ENCODE results near the gene PSTPIP2.
"Not testable (repeated sequence)": the region's sequence is repeated elsewhere in the genome, so short reads cannot be mapped to it uniquely, and the experiment has no call there.

PSTPIP2 gene

DNA sequence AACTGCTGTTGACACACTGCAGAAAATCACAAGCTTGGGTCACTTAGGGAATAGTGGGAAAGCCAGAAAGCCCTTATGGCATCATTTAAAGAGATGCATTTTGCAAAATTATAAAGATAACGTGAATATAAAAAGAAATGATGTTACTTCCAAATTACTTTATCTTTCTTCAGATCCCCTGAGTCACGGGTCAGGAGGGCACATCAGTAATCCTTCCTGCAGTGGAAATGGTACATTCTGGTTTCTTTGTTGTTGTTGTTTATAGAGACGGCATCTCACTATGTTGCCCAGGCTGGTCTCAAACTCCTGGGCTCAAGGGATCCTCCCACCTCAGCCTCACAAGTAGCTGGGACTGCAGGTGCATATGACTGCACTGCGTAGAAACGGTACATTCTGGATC is 95.1 kb downstream of the PSTPIP2 start:
- no peak for DNase-seq

DNA sequence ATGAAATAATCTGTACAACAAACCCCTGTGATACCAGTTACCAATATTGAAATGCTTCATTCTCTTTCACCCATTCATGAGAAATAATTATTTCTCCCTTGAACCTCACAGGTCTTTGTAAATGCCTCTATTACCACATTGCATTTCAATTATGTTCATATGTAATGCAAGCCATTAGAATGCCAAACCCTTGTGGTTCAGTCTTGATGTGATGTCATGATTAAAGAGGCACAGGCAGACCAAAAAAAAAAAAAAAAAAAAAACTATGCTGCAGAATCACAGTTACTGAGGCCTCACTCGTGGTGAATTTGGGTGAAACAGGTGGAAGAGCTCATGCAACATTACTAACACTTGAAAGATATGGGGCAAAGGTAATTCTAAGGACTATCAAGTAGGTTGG is 95.5 kb downstream of the PSTPIP2 start:
- no peak for DNase-seq

DNA sequence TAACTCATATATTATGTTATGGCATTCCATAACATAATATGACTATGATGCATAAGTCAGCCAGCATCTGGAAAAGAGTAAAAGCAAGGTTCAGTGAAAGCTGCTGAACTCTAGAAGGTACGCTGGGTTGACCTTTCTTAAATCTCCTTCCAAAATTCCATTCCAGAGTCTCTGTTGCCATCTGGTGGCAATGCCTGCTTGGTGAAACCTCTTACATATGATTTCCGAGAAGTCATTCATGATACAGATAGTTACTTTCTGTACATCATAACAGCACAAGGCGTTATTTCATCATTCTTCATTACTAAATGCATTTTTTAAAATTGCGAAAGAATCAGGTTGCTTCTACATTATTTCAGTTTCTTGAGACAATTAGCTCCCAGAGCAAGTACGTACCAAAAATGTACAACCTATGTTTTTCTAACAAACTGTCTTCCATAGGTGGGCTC is 97.9 kb downstream of the PSTPIP2 start:
- peak; percentile 72 for DNase-seq

DNA sequence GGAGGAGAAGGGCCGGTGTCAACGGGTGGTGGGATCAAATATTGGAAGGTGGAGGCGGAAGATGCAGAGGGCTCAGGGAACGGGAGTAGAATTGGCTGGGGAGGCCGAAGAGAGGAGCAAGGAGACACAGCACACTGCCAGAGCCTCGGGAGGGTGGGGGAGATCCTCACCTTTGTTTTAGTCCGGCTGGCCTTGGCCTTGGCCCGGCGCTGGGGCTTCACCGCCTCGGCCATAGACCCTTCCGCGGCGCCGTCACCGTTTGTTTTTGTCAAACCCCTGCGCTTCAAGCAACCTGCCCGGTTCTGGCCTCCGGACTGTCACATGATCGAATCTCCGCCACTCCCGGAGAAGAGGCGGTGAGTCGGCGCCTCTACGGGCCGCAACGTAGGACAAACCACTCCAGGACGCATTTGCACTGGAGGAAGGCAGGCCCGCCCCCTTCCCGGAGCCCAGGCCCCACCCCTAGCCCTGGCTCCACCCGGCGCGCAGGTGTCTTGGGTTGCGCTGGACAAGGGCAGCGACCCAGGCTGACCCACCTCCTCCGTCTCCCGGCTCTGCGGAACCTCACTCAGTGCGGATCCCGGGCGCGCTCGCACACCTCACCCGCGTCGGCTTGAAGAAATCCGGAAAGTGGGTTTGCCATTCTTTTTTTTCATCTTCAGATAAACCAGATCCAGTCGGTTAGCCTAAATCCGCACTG is 104.9 kb downstream of the PSTPIP2 start, which contains the start of gene EPG5:
EPG5 (minus strand) TSS at position 323 of the 700 bp plus-strand sequence; CDS start at position 233, 90 bp downstream.
- DNase-seq, result peak; percentile 68

DNA sequence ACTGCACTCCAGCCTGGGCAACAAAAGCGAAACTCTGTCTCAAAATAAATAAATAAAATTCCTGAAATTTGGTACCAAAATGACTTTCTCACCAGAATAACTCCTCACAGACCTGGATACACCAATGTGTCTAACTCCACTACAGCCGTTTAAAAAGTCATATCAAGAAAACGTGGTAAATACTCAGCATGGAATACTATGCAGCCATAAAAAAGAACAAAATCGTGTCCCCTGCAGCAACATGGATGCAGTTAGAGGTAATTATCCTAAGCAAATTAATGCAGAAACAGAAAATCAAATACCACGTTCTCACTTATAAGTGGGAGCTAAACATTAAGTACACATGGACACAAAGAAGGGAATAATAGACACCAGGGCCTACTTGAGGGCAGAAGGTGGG is 107.1 kb downstream of the PSTPIP2 start:
- not testable (repeated sequence) for DNase-seq

DNA sequence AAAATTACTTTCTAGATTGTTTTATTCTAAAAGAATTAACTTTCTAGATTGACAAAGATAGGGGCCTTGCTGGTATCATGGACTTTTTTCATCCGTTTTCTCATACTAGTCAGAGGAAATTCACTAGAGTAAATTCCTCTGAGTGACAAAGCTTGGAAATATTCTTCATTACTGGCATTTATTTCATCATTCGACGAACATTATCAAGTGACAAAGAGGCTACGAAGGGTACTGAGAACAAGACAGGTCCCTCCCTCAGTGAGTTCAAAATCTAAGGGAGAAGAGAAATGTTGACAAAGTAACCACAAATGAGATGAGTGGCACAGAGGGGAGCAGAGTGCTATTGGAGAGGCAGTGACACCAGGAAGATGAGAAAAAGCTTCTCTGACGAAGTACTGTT is 109.2 kb downstream of the PSTPIP2 start:
- DNase-seq, result no peak

DNA sequence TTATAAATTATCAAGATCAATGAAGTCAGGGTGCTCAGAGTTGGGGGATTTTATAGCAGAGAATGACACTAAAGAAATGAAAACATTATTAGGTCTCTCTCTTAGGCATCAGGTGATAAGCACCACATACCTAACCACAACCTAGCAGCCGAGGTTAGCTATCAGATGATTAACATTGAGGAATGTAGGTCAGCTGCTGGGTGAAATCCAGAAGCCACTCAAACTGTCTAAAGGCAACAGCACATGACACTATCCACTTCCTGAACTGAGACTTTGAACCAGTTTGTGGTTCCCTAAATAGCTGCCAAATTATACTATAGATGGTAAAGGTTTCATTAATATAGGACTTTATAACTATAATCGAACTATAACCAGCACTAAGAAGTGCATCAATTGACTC is 109.6 kb downstream of the PSTPIP2 start:
- no peak for DNase-seq

DNA sequence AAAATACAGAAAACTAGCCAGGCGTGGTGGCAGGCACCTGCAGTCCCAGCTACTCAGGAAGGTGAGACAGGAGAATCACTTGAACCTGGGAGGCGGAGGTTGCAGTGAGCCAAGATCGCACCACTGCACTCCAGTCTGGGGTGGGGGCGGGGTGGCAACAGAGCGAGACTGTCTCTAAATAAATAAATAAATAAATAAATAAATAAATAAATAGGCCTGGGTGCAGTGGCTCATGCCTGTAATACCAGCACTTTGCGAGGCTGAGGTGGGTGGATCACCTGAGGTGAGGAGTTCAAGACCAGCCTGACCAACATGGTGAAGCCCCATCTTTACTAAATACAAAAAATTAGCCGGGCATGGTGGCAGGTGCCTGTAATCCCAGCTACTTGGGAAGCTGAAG is 112.6 kb downstream of the PSTPIP2 start:
- DNase-seq, result not testable (repeated sequence)

DNA sequence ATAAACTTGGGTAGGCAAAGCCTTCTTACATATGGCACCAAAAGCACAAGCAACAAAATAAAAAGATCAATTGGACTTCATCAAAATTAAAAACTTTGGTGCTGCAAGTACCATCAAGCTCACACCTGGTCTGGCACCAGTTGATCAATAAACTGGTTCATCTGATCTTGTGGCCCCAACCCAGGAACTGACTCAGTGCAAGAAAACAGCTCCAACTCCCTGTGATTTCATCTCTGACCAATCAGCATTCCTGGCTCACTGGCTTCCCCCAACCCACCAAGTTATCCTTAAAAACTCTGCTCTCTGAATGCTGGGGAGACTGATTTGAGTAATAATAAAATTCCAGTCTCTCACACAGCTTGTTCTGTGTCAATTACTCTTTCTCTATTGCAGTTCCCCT is 113.3 kb downstream of the PSTPIP2 start:
- no peak for DNase-seq

DNA sequence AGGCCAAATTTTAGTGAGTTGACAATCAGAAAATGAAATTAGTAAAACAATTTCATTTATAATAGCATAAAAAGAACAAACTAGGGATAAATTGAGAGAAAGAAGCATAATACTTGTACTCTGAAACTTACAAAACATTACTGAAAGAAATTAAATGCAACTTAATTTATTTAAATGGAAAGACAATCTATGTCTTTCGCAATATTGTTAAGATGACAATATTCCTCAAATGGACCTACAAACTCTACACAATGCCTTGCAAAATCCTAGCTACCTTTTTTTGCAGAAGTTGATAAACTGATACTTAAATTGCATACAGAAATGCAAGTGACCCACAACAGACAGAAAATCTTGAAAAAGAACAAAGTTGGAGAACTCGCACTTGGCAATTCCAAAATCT is 114.0 kb downstream of the PSTPIP2 start:
- no peak for DNase-seq

DNA sequence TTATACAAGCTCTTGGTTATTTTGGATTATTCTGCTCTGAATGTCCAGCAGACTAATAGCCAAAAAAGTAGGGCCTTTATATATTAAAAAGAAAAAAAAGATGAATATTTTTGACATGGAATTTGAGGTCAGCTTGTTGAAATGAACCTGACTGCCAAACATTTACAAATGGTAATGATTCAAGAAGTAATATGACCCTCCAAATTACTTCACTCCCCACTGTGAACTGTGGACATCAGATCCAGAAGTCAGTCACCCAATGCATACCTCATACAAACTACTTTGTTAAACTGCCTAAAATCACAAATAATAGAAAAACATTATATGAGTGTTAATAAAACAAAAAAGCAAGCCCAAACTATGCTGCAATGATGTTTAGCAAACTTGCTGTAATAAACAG is 115.0 kb downstream of the PSTPIP2 start:
- DNase-seq, result no peak

DNA sequence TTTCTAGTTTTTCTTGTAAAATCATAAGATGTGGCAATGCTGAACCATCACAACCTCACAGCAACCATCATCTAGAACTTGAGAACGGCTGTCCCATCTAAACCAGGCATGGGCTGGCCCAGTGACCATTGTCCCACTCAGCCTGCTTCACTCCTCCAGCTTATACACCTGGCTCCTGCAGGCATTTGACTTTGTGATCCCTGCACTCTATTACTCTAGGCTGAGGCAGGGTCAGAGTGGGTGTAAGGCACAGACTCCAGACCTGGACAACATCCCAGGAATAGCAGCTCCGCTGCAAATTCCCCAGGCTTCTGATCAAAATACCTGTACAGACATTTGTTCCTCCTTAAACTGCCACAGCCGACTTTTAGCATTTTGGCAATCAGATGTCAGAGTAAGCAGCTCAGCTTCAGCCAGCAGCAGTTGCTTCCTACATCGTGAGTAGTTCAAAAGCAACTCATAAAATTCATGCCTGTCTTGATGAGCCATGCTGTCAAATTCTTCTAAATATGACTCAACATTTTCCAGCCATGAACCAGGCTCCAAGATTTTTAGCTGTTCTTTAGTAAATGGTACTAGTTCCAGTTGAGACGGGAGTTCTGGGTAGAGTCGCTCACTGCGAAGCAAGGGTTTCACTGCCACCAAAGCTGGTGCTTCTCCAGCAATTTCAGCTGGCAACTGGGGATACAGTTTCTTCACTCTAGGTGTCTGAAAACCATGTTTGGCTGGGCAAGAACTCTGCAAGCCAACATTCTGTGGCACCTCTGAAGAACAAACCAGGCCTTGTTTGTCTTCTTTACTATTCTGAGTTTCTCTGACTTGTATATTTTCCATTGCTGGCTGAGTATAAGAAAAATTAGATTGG is 117.8 kb downstream of the PSTPIP2 start:
- no peak for DNase-seq

DNA sequence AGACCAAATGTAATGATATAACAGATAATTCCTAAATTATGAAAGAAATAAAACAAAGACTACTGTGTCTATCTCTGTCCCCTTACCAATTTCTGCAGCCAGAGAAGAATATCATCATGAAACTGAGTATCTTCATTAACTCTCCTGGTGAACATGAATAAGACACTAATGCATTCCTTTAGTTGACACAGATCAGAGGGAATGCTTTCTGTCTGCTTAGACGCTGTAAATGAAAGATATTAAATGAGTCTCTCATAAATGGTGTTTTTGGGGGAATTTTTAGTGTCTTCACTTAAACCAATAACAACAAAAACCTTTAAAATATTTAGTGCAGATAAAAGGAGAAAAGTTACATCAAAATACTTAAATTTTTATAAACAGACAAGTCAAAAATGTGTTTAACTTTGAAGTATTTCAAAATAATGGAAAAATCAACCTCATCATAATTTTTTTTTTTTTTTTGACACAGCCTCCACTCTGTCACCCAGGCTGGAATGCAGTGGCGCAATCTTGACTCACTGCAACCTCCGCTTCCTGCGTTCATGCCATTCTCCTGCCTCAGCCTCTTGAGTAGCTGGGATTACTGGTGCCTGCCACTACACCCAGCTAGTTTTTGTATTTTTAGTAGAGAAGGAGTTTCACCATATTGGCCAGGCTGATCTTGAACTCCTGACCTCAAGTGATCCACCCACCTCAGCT is 120.9 kb downstream of the PSTPIP2 start:
- no peak for DNase-seq

DNA sequence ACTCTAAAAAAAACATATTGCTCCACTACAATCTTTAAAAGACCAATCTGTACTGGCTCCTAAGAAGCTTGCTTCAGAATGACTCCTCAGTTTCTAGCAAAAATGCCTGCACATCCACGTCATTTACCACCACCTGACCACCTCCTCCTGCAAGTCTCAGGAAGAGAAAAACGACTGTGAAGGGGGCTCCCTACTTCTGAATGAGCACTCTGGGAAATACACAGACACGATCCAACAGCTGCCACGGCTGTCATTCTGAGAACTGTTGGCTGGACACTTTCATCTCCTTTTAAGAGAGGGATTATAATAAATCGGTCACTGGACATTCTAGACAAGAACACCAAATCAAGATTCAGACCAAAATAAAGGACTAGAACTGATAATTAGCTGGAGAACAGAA is 126.4 kb downstream of the PSTPIP2 start:
- DNase-seq, result no peak

DNA sequence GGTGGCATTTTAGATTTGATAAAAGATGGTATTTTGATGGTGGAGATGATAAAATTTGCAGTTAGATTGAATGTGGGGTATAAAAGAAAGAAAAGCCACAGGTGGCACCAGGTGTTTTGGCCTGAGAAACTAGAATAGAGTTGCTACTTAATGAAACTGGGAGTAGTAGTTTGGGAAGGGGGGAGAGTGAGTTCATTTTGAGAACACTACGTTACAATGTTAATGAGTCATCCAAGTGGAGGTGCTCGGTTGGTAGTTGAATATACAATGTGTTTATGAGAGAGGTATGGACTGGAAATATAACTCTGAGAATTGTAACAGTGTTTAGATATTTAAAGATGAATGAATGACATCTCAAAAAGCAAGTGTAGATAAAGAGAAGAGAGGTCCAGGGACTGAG is 131.3 kb downstream of the PSTPIP2 start:
- no peak for DNase-seq

DNA sequence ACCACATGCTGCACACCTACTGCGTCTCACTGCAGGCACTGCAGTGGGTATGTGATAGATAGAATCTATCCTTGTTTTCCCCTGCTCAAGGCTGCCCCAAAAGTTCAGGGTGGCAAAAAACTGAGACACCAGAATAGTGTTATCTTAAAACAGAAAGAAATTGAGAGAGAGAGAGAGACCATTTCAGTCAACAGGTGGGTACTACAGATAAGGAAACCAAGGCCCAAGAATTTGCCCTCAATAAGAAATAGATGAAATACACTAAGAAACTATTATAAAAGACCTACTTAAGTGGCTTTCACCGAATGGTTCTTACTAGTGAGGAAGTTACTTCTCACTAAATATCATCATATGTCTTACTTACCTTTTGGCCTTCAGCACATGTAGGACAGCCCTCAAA is 132.8 kb downstream of the PSTPIP2 start:
- DNase-seq, result no peak

DNA sequence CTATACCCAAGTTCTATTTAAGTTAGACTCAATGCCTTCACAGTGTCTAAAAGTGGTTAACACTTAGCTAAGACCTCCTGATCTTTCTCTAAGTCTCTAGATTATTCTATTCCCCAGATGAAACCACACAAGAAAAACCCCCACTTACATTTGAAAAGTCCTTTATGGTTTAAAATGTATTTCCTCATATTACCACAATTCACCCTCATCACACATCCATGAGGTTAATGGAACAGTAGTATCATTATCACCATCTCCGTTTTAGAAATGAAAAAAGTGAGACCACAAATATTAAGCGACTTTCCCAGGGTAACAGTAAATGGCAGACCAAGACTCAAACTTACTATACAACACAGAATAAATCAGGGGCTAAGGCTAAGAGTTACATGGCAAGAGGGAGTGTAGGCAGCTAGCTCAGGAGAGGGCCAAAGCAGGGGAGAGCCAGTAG is 133.5 kb downstream of the PSTPIP2 start:
- DNase-seq, result no peak

DNA sequence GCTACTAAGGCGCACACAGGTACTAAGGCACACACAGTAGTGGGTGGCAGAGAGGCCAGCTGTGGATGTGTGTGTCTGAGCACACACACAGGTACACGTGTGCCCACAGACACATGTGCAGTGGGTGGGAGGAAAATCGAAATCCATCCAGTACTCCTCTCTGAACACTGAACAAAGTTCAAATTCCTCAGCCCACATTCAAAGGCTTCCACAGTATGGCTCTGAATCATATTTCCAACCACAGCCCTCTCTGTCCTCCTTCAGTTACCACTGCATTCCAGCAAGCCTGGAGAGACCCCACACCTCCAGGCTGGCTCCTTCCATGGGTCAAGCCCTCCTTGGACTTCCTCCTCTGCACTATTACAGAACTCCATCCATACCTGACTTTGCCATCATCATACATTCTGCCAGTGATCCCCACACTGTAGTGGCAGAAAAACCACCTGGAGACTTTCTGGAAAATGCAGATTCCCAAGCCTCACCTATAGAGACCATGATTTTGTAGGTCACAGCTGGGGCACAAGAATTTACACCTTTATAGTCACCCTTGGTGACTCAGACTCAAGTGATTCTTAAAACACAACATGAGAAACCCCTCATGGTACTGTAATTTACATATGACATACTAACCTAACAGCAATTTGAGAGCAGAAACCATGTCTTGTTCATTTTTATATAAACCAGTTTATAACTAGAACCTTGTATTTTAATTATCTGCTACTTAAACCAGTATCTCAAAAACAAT is 136.3 kb downstream of the PSTPIP2 start:
- DNase-seq, result no peak
